ENCODE data around the gene SPSB4. TPM values are rescaled to one million over a fixed set of nuclear protein-coding genes. Genes with fewer than 3 reads are reported as not detected.

The SPSB4 gene
- total RNA-seq, 2 experiments from 2014 or later: not detected

GRCh38 chr3:141030296-141030695 is 20.9 kb upstream of the SPSB4 start:
- no TSS peak for BruUV-seq (replicated peaks)
- POLR2A ChIA-PET: no interaction called here

GRCh38 chr3:141039589-141039988 is 11.6 kb upstream of the SPSB4 start:
- H2AFZ ChIP-seq (ENCODE audit: low read length): no peak overlapping the region
- no peak overlapping the region for H3K4me3 ChIP-seq (ENCODE audit: low read depth, low read length, poor library complexity, severe bottlenecking)
- intact Hi-C loops (cut with micrococcal nuclease; ENCODE audit: unreplicated experiment): no loop called here
- no peaks in the 10 kb centered on the region for H3K36me3 ChIP-seq (ENCODE audit: insufficient read depth, low read length)
- H3K27ac ChIP-seq (ENCODE audit: low read depth, low read length, poor library complexity, severe bottlenecking): no peak overlapping the region
- BruUV-seq (replicated peaks): no TSS peak
- 0 out of 2 replicates have a peak, but pooled peaks cover 3% of the 10 kb centered on the region for H3K9me2 ChIP-seq (ENCODE audit: insufficient read depth, low read length)
- H3K9me3 ChIP-seq (ENCODE audit: low read length): no peaks in the 10 kb centered on the region
- no peak for DNase-seq (ENCODE audit: low spot score)
- POLR2A ChIA-PET: interaction anchor here (0.6 to 0.7 kb wide), 2 partner anchors 760 to 1373 kb away, joined by 3 to 6 read pairs; no protein-coding TSS in a partner anchor
- CTCF ChIA-PET (ENCODE audit: unreplicated experiment): no interaction called here
- H4K20me1 ChIP-seq (ENCODE audit: insufficient read depth, low read length): no peaks in the 10 kb centered on the region
- no peak for TF ChIP-seq EZH2phosphoT487 (IDR thresholded peaks at IDR 0.05; ENCODE audit: borderline replicate concordance, low read depth, low read length)
- TF ChIP-seq CTCF (conservative IDR thresholded peaks at IDR 0.05; ENCODE audit: low read length): no peak
- H3K4me1 ChIP-seq (ENCODE audit: insufficient read depth, low read length, poor library complexity, severe bottlenecking): no peaks in the 10 kb centered on the region
- no peak overlapping the region for H3K4me2 ChIP-seq (ENCODE audit: low read length)
- no peaks in the 10 kb centered on the region for H3K79me2 ChIP-seq (ENCODE audit: insufficient read depth, low read depth, low read length)

More at GRCh38 chr3:141030296-141030695, 20.9 kb upstream of the SPSB4 start:
- H3K36me3 ChIP-seq (ENCODE audit: insufficient read depth, low read length): no peaks in the 10 kb centered on the region
- H3K9me2 ChIP-seq (ENCODE audit: insufficient read depth, low read length): no peaks in the 10 kb centered on the region
- H3K79me2 ChIP-seq (ENCODE audit: insufficient read depth, low read depth, low read length): no peaks in the 10 kb centered on the region
- no peak overlapping the region for H3K4me3 ChIP-seq (ENCODE audit: low read depth, low read length, poor library complexity, severe bottlenecking)
- H3K4me1 ChIP-seq (ENCODE audit: insufficient read depth, low read length, poor library complexity, severe bottlenecking): no peaks in the 10 kb centered on the region
- no peak for DNase-seq (ENCODE audit: low spot score)
- H3K9me3 ChIP-seq (ENCODE audit: low read length): no peaks in the 10 kb centered on the region
- no peak overlapping the region for H2AFZ ChIP-seq (ENCODE audit: low read length)
- TF ChIP-seq CTCF (conservative IDR thresholded peaks at IDR 0.05; ENCODE audit: low read length) (no peak), EZH2phosphoT487 (IDR thresholded peaks at IDR 0.05; ENCODE audit: borderline replicate concordance, low read depth, low read length) (no peak)
- intact Hi-C loops (cut with micrococcal nuclease; ENCODE audit: unreplicated experiment): no loop called here
- CTCF ChIA-PET (ENCODE audit: unreplicated experiment): no interaction called here
- H3K4me2 ChIP-seq (ENCODE audit: low read length): no peak overlapping the region
- H4K20me1 ChIP-seq (ENCODE audit: insufficient read depth, low read length): no peaks in the 10 kb centered on the region
- H3K27ac ChIP-seq (ENCODE audit: low read depth, low read length, poor library complexity, severe bottlenecking): no peak overlapping the region

GRCh38 chr3:141044695-141045641 is 6.2 kb upstream of the SPSB4 start:
- CTCF ChIA-PET (ENCODE audit: unreplicated experiment): no interaction called here
- POLR2A ChIA-PET: interaction anchor here (1.4 kb wide), 1 partner anchor 25 kb away, joined by 3 read pairs; no protein-coding TSS in a partner anchor
- no peak for TF ChIP-seq EZH2phosphoT487 (IDR thresholded peaks at IDR 0.05; ENCODE audit: borderline replicate concordance, low read depth, low read length)
- no peak for TF ChIP-seq CTCF (conservative IDR thresholded peaks at IDR 0.05; ENCODE audit: low read length)
- no peak overlapping the region for H3K4me3 ChIP-seq (ENCODE audit: low read depth, low read length, poor library complexity, severe bottlenecking)
- no peak overlapping the region for H2AFZ ChIP-seq (ENCODE audit: low read length)
- intact Hi-C loops (cut with micrococcal nuclease; ENCODE audit: unreplicated experiment): no loop called here
- DNase-seq (ENCODE audit: low spot score): no peak
- no peaks in the 10 kb centered on the region for H3K79me2 ChIP-seq (ENCODE audit: insufficient read depth, low read depth, low read length)
- no TSS peak for BruUV-seq (replicated peaks)
- no peaks in the 10 kb centered on the region for H3K9me3 ChIP-seq (ENCODE audit: low read length)
- H4K20me1 ChIP-seq (ENCODE audit: insufficient read depth, low read length): no peaks in the 10 kb centered on the region
- H3K36me3 ChIP-seq (ENCODE audit: insufficient read depth, low read length): no peaks in the 10 kb centered on the region
- H3K9me2 ChIP-seq (ENCODE audit: insufficient read depth, low read length): 0 out of 2 replicates have a peak, but pooled peaks cover 3% of the 10 kb centered on the region
- no peak overlapping the region for H3K4me2 ChIP-seq (ENCODE audit: low read length)
- no peak overlapping the region for H3K27ac ChIP-seq (ENCODE audit: low read depth, low read length, poor library complexity, severe bottlenecking)
- no peaks in the 10 kb centered on the region for H3K4me1 ChIP-seq (ENCODE audit: insufficient read depth, low read length, poor library complexity, severe bottlenecking)
